HepG2 (cell line): Measurements from ENCODE around the gene WWC1.

ENCODE experiments used
- E2F2 ChIP-seq: sonication (generic); formaldehyde crosslinking; IDR thresholded peaks from 2 replicates; pipeline ENCODE4 v1.4.0; 2020; ENCODE audit warnings: missing genetic modification reagents, borderline replicate concordance
- GATA4 ChIP-seq: sonication (generic); IDR thresholded peaks from 2 replicates; pipeline ENCODE4 v1.6.1; 2016; ENCODE audit warnings: antibody characterized with exemption, low read depth, borderline replicate concordance
- KLF9 ChIP-seq: IDR thresholded peaks from 2 replicates; pipeline ENCODE4 v1.6.1; 2016; ENCODE audit warnings: low read depth
- ZFP36 ChIP-seq: fragments of 150-350 bp; IDR thresholded peaks from 2 replicates; pipeline ENCODE4 v1.6.1; 2018; ENCODE audit warnings: borderline replicate concordance, low read length, low read depth; ENCODE audit not compliant: partially characterized antibody
- ZNF646 ChIP-seq: sonication (generic); formaldehyde crosslinking; IDR thresholded peaks from 2 replicates; pipeline ENCODE4 v1.9.0; 2021; ENCODE audit warnings: mild to moderate bottlenecking, missing genetic modification reagents

- TF ChIP-seq E2F2 = no peak
- no peak for TF ChIP-seq GATA4
- TF ChIP-seq ZFP36 = no peak
- TF ChIP-seq KLF9 (CRISPR knock-in tag) = no peak
- no peak for TF ChIP-seq ZNF646
Observed at GRCh38 chr5:168273056-168273980, 18.1 kb upstream of the WWC1 start.
